ENCODE data around the gene KRT5.
"Not testable (repeated sequence)": the region's sequence is repeated elsewhere in the genome, so short reads cannot be mapped to it uniquely, and the experiment has no call there.

The KRT5 gene

DNA sequence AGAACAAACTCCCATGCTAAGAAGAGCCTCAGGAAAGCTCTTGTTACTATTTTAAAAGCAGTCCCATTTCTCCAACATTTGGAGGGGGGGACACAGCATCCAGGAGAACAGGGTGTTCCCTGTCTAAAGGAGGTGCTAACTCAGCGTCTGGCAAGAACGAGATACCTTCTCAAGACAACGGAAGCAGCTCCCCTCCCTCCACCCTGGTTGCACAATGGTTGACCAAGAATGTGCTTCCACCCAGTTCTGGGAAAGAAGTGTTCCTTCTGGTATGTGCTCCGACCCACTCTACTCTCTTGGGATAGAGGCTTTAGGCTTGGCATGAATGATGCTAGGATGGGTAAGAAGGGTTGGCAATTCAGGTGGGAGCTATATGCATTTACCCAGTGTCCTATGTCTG, 25.7 kb downstream of the KRT5 start:
- DNase-seq (ENCODE audit: low read depth in 2 of 2): no peak

- DNase-seq (ENCODE audit: low read depth in 2 of 2): no peak
These were observed 26.1 kb downstream of the KRT5 start for GRCh38 chr12:52494100-52494499.

DNA sequence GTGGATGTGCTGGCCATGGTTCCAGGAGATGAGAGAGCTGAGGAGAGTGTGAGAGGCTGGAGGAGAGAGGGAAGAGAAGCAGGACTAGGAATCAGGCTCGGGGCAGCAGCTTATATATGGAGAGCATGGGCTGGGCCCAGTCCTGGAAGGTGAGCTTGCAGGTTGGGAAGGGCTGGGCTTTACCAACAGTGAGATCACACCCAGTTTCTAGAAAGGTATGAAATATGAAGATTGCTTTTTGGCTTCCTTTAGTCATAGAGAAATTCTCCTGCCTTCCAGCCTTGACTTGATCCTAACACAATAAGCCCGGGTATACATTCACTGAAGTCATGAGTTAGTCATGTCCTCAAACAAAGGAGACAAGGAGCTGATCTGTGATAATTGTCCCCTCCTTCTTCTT, 27.0 kb downstream of the KRT5 start, which contains the start of gene KRT6A:
KRT6A (minus strand) TSS at position 86 of the 400 bp plus-strand sequence; CDS start at position 17, 69 bp downstream.
- DNase-seq (ENCODE audit: low read depth in 2 of 2): no peak

- not testable (repeated sequence) for DNase-seq (ENCODE audit: low read depth in 2 of 2)
These were observed 27.8 kb downstream of the KRT5 start for GRCh38 chr12:52492405-52492804.

- not testable (repeated sequence) for DNase-seq (ENCODE audit: low read depth in 2 of 2)
These were observed 28.7 kb downstream of the KRT5 start for GRCh38 chr12:52491495-52491894.

DNA sequence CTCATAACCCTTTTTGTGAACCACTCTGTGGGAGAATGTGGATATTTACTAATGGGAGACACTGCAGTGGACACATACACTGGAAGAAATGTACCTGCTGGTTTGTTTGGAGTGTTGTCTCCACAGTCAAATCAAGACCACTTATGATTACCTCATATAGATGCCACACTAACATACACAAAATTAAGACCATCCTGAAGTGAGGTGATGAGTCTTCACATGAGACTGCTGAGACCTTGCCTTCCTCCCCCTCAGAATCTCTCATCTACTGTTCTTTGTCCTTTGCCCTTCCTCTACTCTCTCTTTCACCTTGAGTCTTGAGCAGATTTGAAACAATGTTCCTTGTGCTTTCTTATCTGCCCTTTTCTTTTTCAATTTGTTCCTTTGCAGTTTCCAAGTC, 31.5 kb downstream of the KRT5 start:
- DNase-seq (ENCODE audit: low read depth in 2 of 2): no peak

DNA sequence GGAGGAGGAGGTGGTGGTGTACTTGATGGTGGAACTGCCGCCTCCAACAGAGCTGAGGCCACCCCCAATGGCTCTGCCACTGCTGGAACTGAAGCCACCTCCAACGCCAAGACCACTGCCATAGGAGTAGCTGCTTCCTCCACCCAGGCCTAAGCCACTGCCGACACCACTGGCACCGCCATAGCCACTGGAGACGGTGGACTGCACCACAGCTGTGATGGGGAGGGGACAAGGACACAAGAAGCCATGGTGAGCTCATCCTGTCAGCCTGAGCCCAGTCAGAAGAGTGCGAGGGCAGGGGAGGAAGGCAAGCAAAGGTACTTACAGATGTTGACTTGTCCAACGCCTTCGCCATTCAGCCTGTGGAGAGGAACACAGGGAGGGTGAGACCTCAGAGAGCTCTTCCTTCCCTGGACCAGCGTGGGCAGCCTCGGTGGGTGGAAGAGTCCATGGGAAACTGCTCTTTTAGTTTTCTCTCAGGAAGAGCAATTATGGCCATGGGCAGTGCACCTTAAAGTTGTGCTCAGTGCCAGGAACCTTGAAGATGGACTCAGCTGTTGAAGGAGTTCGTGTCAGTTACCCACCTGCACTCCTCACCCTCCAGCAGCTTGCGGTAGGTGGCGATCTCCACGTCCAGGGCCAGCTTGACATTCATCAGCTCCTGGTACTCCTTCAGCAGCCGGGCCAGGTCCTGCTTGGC, 32.3 kb downstream of the KRT5 start:
- not testable (repeated sequence) for DNase-seq (ENCODE audit: low read depth in 2 of 2)

DNA sequence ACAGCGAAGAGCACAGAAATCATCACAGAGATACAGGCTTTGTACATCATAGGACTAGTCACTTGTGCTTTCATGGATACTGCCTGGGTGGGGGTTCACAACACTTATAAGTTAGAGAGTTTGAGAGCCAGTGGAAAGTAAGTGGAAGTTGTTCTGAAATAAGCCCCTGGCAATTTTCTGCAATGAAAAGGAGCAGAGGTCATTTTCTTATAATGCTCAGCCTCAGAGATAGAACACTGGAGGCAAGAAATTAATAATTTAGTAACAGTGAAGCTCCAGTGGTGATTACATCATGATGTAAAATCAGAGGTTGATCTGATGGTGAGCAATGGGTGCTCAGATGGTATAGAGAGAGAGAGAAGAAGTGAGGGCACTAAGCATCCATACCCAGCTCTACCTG, 33.0 kb downstream of the KRT5 start:
- DNase-seq (ENCODE audit: low read depth in 2 of 2): no peak

DNA sequence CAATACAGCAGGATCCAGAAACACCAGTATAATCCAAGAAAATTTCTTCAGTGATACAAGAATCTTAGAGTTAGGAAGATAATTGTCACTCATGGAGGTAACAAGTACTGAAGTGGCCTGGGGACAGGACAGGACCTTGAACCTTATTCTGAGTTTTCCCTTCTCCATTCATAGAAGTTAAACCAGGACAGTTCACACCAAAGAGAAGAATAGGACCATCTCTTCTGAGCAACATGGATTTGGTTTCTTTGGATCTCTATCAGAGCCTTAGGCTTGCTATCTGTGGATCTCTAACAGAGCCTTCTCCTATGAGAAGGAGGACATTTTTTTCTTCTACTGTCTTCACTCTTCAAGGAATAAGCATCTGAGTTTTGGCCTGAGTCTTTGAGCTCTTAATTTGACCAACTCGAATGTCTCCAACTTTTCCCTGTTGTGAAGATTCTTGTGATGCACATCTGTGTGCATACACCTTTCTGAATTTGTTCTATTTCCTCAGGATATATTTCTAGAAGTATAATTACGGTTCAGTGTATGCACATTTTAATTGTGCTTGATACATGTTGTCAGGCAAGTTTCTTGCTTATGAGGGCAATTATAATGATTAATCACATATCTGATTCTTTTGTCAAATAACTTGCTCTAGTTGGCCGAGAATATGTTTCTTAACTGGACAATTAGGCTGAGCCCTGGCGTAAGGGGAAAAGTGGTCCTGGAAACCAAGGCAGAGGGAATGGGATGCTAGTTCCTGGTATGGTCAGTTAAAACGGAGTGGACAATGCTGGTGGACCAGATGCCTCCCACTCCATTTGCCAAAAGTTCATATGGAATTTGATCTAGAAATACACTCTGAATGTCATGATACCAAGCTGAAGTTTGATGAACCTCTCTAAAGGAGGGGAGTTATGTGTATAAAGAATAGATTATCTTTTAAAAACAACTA, 33.8 kb downstream of the KRT5 start:
- no peak for DNase-seq (ENCODE audit: low read depth in 2 of 2)

GRCh38 chr12:52480073-52480472, 40.1 kb downstream of the KRT5 start:
- DNase-seq (ENCODE audit: low read depth in 2 of 2): no peak

DNA sequence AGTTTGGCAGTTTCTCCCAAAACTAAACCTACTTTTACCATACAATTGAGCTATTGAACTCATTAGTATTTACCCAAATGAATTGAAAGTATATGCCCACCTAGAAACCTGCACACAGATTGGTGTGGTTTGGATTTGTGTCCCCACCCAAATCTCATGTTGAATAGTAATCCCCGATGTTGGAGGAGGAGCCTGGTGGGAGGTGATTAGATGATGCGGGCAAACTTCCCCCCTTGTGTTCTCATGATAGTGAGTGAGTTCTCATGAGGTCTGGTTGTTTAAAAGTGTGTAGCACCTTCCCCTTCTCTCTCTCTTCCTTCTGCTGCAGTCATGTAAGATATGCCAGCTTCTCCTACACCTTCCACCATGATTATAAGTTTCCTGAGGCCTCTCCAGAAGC, 42.5 kb downstream of the KRT5 start:
- no peak for DNase-seq (ENCODE audit: low read depth in 2 of 2)

GRCh38 chr12:52474212-52474611, 46.0 kb downstream of the KRT5 start:
- DNase-seq (ENCODE audit: low read depth in 2 of 2): no peak

DNA sequence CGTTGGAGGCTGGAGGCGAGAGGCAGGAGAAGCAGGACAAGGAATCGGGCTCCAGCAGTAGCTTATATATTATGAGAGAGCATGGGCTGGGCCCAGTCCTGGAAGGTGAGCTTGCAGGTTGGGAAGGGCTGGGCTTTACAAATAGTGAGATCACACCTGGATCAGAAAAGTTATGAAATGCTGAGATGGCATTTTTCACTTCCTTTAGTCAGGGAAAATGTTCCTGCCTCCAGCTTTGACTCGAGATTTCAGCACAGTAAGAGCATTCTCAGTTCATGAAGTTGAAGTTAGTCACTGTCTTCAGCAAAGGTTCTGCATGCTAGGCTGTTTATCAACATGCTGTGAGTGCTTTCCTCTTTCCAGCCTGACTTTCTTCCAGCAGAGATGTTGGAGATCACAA, 46.4 kb downstream of the KRT5 start, which contains the start of gene KRT6C:
KRT6C (minus strand) TSS at position 38 of the 400 bp plus-strand sequence. CDS start 68 bp downstream, outside the sequence.
- DNase-seq (ENCODE audit: low read depth in 2 of 2): no peak

GRCh38 chr12:52469853-52470252, 50.3 kb downstream of the KRT5 start:
- no peak for DNase-seq (ENCODE audit: low read depth in 2 of 2)

GRCh38 chr12:52464897-52465296, 55.3 kb downstream of the KRT5 start:
- DNase-seq (ENCODE audit: low read depth in 2 of 2): no peak
